Activated T-cell treated with anti-CD3 and anti-CD28 coated beads, Interleukin-2, amount 50 U/mL, for 24 hours (primary cell): Measurements from ENCODE around the gene TNFAIP1.
"Not testable (repeated sequence)": the region's sequence is repeated elsewhere in the genome, so short reads cannot be mapped to it uniquely, and the experiment has no call there.

Experiments used
- DNase-seq: peaks from one replicate; pipeline ENCODE4 v3.0.0-alpha.2; 2020
- H3K27ac Mint-ChIP-seq: 2 replicates; pipeline ENCODE4 v1.8.0; 2020; ENCODE audit warnings: mild to moderate bottlenecking, mixed read lengths
- H3K27me3 Mint-ChIP-seq: 2 replicates; pipeline ENCODE4 v1.8.0; 2020; ENCODE audit warnings: mixed read lengths
- H3K36me3 Mint-ChIP-seq: 2 replicates; pipeline ENCODE4 v1.8.0; 2020; ENCODE audit warnings: low read depth, mixed read lengths
- H3K4me1 Mint-ChIP-seq: 2 replicates; pipeline ENCODE4 v1.8.0; 2020; ENCODE audit warnings: low read depth, mixed read lengths
- H3K4me3 Mint-ChIP-seq: 2 replicates; pipeline ENCODE4 v1.8.0; 2020; ENCODE audit warnings: mild to moderate bottlenecking, moderate library complexity, mixed read lengths
- H3K9me3 Mint-ChIP-seq: 2 replicates; pipeline ENCODE4 v1.8.0; 2020; ENCODE audit warnings: mixed read lengths

TNFAIP1 gene

GRCh38 chr17:28335201-28335958, at the start of gene TNFAIP1, which contains the start of gene IFT20:
Gene TNFAIP1 (plus strand): TSS chr17:28335761. CDS start chr17:28339522, 3,761 bp downstream.
Gene IFT20 (minus strand): TSS chr17:28335472. CDS start chr17:28331985, 3,487 bp downstream.
- H3K36me3 Mint-ChIP-seq: peaks cover 39% of the 10 kb centered on the region
- H3K4me1 Mint-ChIP-seq: peaks cover 47% of the 10 kb centered on the region
- no peaks in the 10 kb centered on the region for H3K27me3 Mint-ChIP-seq
- no peaks in the 10 kb centered on the region for H3K9me3 Mint-ChIP-seq
- peak within 1 kb of the TSS; percentile 94 for H3K27ac Mint-ChIP-seq
- peak; percentile 95 for DNase-seq
- H3K4me3 Mint-ChIP-seq: peak within 1 kb of the TSS; percentile 94

DNA sequence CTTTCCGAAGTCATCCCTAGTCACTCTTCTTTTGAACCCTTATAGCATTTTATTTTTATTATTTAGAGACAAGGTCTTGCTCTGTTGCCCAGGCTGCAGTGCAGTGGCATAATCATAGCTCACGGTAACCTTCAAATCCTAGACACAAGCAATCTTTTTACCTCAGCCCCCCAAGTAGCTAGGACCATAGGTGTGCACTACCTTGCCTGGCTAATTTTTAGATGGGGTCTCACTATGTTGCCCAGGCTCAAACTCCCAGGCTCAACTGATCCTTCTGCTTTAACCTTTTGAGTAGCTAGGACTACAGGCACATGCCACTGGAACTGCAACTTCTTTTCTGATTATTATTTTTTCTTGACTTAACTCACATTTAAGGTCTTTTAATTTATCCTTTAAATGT, 49.6 kb upstream of the TNFAIP1 start:
- peaks cover 4% of the 10 kb centered on the region for H3K27me3 Mint-ChIP-seq
- no peak overlapping the region for H3K4me3 Mint-ChIP-seq
- no peak for DNase-seq
- no peak overlapping the region for H3K27ac Mint-ChIP-seq
- no peaks in the 10 kb centered on the region for H3K9me3 Mint-ChIP-seq
- no peaks in the 10 kb centered on the region for H3K4me1 Mint-ChIP-seq
- H3K36me3 Mint-ChIP-seq: no peaks in the 10 kb centered on the region

- H3K4me1 Mint-ChIP-seq: peaks cover 8% of the 10 kb centered on the region
- no peak overlapping the region for H3K4me3 Mint-ChIP-seq
- no peaks in the 10 kb centered on the region for H3K9me3 Mint-ChIP-seq
- no peak for DNase-seq
- peaks cover 28% of the 10 kb centered on the region for H3K27me3 Mint-ChIP-seq
- no peaks in the 10 kb centered on the region for H3K36me3 Mint-ChIP-seq
- no peak overlapping the region for H3K27ac Mint-ChIP-seq
These were observed 44.9 kb upstream of the TNFAIP1 start for GRCh38 chr17:28290703-28291102.

GRCh38 chr17:28291780-28292330, 43.7 kb upstream of the TNFAIP1 start:
- Mint-ChIP-seq H3K27ac (no peak overlapping the region), H3K4me3 (no peak overlapping the region), H3K4me1 (peaks cover 20% of the 10 kb centered on the region), H3K27me3 (peaks cover 28% of the 10 kb centered on the region), H3K9me3 (no peaks in the 10 kb centered on the region), H3K36me3 (no peaks in the 10 kb centered on the region)
- no peak for DNase-seq

DNA sequence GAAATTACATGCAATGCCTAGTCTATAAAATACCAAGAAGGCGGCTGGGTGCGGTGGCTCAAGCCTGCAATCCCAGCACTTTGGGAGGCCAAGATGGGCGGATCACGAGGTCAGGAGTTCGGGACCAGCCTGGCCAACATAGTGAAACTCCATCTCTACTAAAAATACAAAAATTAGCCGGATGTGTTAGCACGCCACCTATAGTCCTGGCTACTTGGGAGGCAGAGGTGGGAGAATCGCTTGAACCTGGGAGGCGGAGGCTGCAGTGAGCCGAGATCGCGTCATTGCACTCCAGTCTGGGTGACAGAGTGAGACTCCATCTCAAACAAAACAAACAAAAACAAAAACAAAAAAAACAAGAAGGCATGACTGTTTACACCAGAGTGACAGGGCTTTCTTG, 42.7 kb upstream of the TNFAIP1 start:
- not testable (repeated sequence) for H3K36me3 Mint-ChIP-seq, DNase-seq, H3K9me3 Mint-ChIP-seq, H3K27ac Mint-ChIP-seq, H3K4me3 Mint-ChIP-seq
- H3K27me3 Mint-ChIP-seq: peaks cover 28% of the 10 kb centered on the region
- peaks cover 21% of the 10 kb centered on the region for H3K4me1 Mint-ChIP-seq

GRCh38 chr17:28293994-28294393, 41.6 kb upstream of the TNFAIP1 start:
- no peak overlapping the region for H3K27ac Mint-ChIP-seq

DNA sequence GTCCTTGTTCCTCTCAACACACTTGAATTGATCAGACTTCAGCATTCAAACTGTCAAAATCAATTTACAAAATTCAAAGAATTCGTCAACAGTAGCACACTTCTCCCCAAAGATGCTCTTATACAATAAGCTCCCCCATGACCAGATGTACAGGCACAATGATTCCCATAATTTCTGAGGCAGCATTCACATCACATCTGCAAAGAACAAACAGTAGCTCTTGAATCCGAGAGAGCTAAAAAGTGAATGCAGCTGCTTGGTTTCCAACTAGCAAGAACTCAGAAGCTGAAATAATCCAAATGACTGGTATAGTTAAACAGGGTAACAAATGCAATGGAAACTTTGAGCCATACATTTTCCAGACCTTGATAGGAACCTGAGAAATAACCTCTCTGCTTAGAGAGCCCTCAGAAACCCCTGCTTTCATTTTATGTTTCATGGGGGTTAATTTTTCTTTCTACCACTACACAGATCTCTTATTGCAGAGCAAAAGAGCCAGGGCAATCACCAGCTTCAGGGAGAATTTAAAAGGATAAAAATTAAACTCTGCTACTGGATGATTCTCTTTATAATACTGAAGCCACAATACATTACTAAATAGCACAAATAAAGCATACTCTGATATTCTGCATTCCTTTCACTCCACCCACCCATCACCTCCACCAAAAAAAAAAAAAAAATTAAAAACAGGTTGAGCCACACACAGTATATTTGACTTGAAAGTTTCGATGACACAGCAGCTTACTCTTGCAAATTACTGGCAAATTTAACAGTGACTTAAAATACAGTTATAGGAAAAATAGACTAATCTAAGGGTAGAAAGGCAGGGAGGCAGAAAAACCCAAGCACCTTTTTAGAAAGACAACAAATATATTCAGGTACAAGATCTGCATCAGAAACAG, 39.6 kb upstream of the TNFAIP1 start:
- H3K9me3 Mint-ChIP-seq: no peaks in the 10 kb centered on the region
- no peaks in the 10 kb centered on the region for H3K36me3 Mint-ChIP-seq
- peak overlapping the region; percentile 29 for H3K4me3 Mint-ChIP-seq
- peaks cover 25% of the 10 kb centered on the region for H3K27me3 Mint-ChIP-seq
- H3K4me1 Mint-ChIP-seq: peaks cover 21% of the 10 kb centered on the region
- no peak for DNase-seq
- H3K27ac Mint-ChIP-seq: peak overlapping the region; percentile 75

More at GRCh38 chr17:28293994-28294393, 41.6 kb upstream of the TNFAIP1 start:
- Mint-ChIP-seq H3K36me3 (no peaks in the 10 kb centered on the region), H3K9me3 (no peaks in the 10 kb centered on the region), H3K4me3 (no peak overlapping the region), H3K4me1 (peaks cover 21% of the 10 kb centered on the region), H3K27me3 (peaks cover 28% of the 10 kb centered on the region)
- DNase-seq: no peak

- H3K27ac Mint-ChIP-seq: no peak overlapping the region
- H3K4me1 Mint-ChIP-seq: peaks cover 21% of the 10 kb centered on the region
- peaks cover 6% of the 10 kb centered on the region for H3K27me3 Mint-ChIP-seq
- no peaks in the 10 kb centered on the region for H3K9me3 Mint-ChIP-seq
- no peaks in the 10 kb centered on the region for H3K36me3 Mint-ChIP-seq
- no peak overlapping the region for H3K4me3 Mint-ChIP-seq
- no peak for DNase-seq
These were observed 37.1 kb upstream of the TNFAIP1 start for GRCh38 chr17:28298449-28298848.

GRCh38 chr17:28306954-28307401, 28.6 kb upstream of the TNFAIP1 start:
- Mint-ChIP-seq H3K4me1 (no peaks in the 10 kb centered on the region), H3K27ac (no peak overlapping the region), H3K4me3 (no peak overlapping the region), H3K27me3 (peaks cover 33% of the 10 kb centered on the region), H3K9me3 (no peaks in the 10 kb centered on the region), H3K36me3 (no peaks in the 10 kb centered on the region)
- no peak for DNase-seq

DNA sequence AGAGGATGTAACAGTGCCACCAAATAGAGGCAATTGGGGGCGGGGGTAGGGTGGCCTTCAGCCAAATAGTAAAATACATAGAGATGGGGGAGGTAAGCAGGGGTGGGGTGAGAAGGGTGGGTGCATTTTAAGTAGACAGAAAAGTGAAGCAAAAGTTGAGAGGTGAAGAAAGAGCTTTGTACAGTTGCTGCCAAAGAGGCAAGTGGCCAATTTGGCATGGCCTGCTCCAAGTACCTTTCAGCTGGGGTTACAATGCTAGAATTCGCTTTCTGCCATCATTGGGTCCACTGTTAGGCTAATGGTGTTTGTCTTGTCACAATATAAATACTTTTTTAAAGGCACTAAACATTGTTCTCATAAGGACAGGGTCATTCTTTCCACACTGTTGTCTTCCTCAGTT, 21.7 kb upstream of the TNFAIP1 start:
- peaks cover 11% of the 10 kb centered on the region for H3K4me1 Mint-ChIP-seq
- no peak overlapping the region for H3K27ac Mint-ChIP-seq
- no peaks in the 10 kb centered on the region for H3K27me3 Mint-ChIP-seq
- no peaks in the 10 kb centered on the region for H3K9me3 Mint-ChIP-seq
- no peaks in the 10 kb centered on the region for H3K36me3 Mint-ChIP-seq
- DNase-seq: no peak
- no peak overlapping the region for H3K4me3 Mint-ChIP-seq

GRCh38 chr17:28315846-28316705, 19.5 kb upstream of the TNFAIP1 start:
- Mint-ChIP-seq H3K36me3 (peaks cover 19% of the 10 kb centered on the region), H3K27me3 (no peaks in the 10 kb centered on the region), H3K27ac (no peak overlapping the region), H3K9me3 (no peaks in the 10 kb centered on the region), H3K4me3 (no peak overlapping the region), H3K4me1 (peaks cover 27% of the 10 kb centered on the region)
- no peak for DNase-seq

GRCh38 chr17:28317099-28317965, 18.2 kb upstream of the TNFAIP1 start:
- no peaks in the 10 kb centered on the region for H3K9me3 Mint-ChIP-seq
- no peaks in the 10 kb centered on the region for H3K27me3 Mint-ChIP-seq
- peak overlapping the region; percentile 91 for H3K27ac Mint-ChIP-seq
- DNase-seq: no peak
- H3K36me3 Mint-ChIP-seq: peaks cover 29% of the 10 kb centered on the region
- peak overlapping the region; percentile 92 for H3K4me3 Mint-ChIP-seq
- H3K4me1 Mint-ChIP-seq: peaks cover 36% of the 10 kb centered on the region
